Left colon (tissue), 2 donors: ENCODE measurements around the gene PDE9A. TPM values are rescaled to one million over a fixed set of nuclear protein-coding genes. Genes with fewer than 3 reads are reported as not detected.
"Not testable (repeated sequence)": the region's sequence is repeated elsewhere in the genome, so short reads cannot be mapped to it uniquely, and the experiment has no call there.

ENCODE experiments used
- ATAC-seq: fragments of 200-7000 bp; cut with Tn5 transposase; one replicate; pipeline ENCODE4 v1.9.1; 2020; ENCODE audit warnings: mild to moderate bottlenecking, moderate library complexity
- DNase-seq, 2 donors: peaks; one replicate each; pipeline ENCODE4 v3.0.0-alpha.2; 2020
- intact Hi-C, 2 donors: fragments of 100-400 bp; cut with DNase I in 1 of 2; cut with micrococcal nuclease in 1 of 2; formaldehyde crosslinking; loops; one replicate each; pipeline versions ENCODE4 v1.11.2 to v1.14.0; 2022; cut with DNase I, micrococcal nuclease
- total RNA-seq, 2 donors: library from RNA; stranded (reverse); fragmentation: NEBNext Ultra II Directional; extraction: Animal tissue kit (Norgen Biotek cat#: 25700); gene quantifications; one replicate each; pipeline ENCODE4 v1.2.1, GENCODE V29; 2021
- donor health status: DM: no; HTN: no; CAD: no.
- donor health status: DM: yes; HTN: yes; CAD: no.

Gene PDE9A
- total RNA-seq, 2 donors from 2014 or later, result 117 to 236 TPM

DNA sequence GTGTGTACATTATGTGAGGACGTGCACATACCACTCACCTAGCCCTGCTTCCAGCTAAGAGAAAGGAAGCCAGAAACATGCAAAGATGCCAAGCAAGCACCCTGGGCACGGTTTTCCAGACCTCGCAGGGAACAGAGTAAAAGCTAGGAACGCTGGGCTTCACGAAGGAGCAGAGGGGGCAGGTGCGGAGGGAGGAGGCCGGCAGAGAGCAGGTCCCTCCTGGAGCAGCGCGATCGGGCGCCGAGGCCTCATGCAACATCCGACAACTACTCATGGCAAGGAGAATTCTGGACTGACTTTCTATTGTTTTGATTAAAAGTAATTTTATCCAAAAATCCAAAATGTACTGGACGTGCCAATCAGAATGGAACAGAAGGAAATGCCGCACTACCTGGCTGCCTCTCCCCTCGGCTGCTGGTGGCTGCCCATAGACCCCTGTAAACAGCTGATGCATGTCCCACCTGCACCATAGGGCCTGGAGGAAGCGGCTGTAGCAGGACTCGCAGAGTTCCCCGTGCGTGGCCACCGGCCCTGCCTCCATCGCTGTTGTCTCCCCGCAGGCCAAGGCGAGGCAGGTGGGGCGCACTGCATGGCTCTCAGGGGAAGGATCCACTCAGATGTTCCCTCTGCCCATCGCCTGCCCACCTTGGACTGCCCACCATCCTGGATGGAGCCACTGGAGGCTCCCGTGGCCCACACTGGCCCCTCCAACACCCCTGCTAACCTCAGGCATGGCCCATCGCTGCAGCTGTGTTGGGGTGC, 132.4 kb downstream of the PDE9A start:
- ATAC-seq (no peak), DNase-seq (no peak)
- intact Hi-C loops, result no loop called here

DNA sequence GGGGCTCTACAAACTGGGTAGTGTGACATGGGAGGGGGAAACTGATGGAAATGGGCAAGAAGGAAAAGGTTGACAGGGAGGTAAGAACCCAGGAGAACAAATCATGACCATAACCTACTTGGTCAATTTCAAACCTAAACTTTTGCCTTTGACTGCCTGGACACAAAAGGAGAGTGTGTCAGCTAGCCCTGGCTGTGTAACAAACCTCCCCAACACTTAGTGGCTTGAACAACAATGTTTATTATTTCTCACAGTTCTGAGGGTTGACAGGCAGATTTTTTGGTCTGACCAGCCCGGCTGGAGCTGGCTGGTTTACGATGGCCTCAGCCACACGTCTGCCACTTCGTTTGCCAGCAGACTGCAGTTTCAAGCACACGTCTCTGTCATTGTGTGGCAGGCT, 133.5 kb downstream of the PDE9A start:
- DNase-seq, result no peak
- no peak for ATAC-seq
- intact Hi-C loops, result no loop called here

- ATAC-seq (no peak), DNase-seq (no peak)
- intact Hi-C loops, result no loop called here
Measured at GRCh38 chr21:42787613-42788012, 134.2 kb downstream of the PDE9A start.

DNA sequence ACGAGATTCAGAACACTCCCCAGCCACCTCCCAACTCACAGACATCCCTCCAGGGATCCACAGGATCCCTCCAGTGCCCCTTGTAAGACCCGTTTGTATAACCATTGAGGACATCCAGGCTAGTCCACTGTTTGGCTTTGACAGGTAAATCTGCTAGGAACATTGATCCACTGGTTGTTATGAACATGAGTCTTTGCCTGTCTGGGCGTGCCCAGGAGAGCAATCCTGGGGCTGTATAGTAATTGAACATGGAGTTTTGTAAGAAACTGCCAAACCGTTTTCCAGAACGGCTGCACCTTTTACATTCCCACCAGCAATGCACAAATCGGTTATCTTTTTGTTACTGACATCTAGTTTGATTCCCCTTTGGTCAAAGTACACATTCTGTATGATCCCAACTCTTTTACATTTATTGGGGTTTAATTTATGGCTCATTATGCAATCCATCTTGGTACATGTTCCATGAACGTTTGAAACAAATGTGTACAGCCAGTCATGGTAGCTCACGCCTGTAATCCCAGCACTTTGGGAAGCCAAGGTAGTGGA, 137.2 kb downstream of the PDE9A start:
- intact Hi-C loops, result no loop called here
- DNase-seq (no peak), ATAC-seq (peak; percentile 90)

- ATAC-seq (no peak), DNase-seq (no peak)
- intact Hi-C loops, result no loop called here
Measured at GRCh38 chr21:42793774-42794173, 140.4 kb downstream of the PDE9A start.

- ATAC-seq, result no peak
- DNase-seq, result no peak
- intact Hi-C loops, result no loop called here
Measured at GRCh38 chr21:42794551-42794950, 141.1 kb downstream of the PDE9A start.

DNA sequence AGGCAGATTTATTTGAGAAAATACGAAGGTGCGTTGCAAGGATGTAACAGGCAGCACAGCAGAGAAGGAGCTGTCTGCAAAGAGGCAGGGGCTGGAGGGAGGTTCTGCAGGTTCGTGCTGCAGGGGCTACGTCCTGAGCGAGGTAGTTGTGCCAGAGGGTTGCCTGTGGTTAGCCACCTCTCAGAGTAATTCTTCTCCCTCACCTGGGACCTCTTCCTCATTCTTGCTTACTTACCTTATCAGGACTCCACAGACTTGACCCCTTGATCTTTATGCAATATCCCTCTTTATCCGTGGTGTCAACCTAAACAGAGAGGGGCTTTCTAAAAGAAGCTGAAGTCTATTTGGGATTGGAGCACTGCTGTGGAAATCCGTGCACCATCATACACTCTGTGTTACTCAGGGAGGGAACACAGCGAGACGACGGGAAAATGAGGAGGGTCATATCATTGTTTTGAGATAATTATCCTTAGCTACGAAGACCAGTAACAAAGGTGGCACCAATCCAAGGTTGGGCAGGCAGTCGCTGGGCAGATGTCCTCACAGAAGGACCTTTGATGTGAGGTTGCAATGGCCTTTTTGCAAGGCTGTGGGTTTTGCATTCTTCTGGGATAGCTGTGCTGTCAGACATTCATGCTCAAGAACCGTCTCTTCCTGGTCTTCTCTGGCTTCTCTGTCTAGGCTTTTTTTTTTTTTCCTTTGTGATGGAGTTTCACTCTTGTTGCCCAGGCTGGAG, 143.1 kb downstream of the PDE9A start:
- peak; percentile 24 for ATAC-seq
- no peak for DNase-seq

DNA sequence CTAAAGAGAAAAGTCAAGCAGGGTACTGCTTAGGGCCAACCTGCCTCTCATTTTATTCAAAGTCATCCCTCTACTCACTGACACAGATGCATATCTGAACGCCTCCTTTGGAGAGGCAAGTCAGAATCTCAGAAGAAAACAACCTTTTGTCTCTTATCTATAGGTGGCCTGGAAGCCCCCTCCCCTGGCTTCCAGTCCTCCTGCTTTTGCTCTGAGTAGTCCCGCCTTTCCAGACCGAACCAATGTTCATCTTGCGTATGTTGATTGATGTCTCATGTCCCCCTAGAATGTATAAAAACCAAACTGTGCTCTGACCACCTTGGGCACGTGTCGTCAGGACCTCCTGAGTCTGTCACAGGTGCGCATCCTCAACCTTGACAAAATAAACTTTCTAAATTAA, 144.1 kb downstream of the PDE9A start:
- intact Hi-C loops, result no loop called here
- DNase-seq (no peak), ATAC-seq (no peak)

More for the DNA sequence above, 143.1 kb downstream of the PDE9A start:
- intact Hi-C loops, result no loop called here

GRCh38 chr21:42798106-42798505, 144.7 kb downstream of the PDE9A start:
- intact Hi-C loops, result no loop called here
- DNase-seq, result no peak
- no peak for ATAC-seq

- DNase-seq (no peak), ATAC-seq (peak; percentile 92)
- intact Hi-C loops, result no loop called here
Measured at GRCh38 chr21:42799516-42799915, 146.1 kb downstream of the PDE9A start.

- ATAC-seq (peak; percentile 47), DNase-seq (no peak)
- intact Hi-C loops, result no loop called here
Measured at GRCh38 chr21:42799948-42800347, 146.5 kb downstream of the PDE9A start.

DNA sequence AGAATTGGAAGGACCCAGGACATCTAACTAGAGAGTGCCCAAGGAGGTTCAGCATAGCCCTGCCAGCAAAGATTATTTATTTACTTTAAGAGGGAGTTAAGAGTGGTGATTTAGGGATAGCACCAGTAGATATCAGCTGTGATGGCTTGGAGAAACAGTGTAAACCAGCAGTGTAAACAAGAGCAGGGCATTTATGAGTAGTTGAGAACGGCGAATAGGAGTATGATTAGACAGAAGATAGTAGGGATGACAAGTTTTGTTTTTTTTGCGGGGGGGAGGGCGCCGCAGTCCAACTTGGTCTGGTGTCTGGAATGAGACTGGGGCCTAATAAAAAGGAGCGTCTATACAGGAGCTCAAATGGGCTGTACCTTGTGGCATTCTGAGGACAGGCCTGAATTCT, 148.2 kb downstream of the PDE9A start:
- DNase-seq, result not testable (repeated sequence)

DNA sequence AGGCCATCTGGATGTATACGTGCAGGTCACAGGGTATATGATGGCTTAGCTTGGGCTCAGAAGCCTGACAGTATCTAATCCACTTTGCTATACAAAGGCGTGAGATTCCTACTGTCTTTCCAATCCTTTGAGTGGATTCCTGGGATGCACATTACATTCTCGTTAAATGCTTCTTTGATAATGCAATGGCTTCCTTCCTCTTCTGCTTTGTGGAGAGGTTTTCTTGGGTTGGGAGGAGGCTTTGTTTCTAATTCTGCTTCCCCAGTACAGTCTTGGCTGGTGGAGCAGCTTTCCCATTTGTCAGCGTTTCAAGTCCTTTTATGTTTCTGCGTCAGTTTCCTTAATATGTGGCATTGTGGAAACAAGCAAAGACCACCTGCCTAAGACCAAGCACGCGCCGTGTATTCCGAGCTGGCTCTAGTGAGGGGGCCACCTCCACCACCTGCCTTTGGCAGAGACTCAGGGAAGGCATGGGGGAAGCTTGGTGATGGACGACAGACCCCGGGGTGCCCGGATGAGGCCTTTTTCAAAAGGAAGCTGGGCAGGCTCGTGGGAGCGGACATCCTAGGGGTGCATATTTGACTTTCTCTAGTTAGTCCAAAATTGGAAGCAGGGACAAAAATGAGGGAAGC, 153.2 kb downstream of the PDE9A start:
- no peak for ATAC-seq
- intact Hi-C loops, result no loop called here
- no peak for DNase-seq

More for the DNA sequence above, 148.2 kb downstream of the PDE9A start:
- ATAC-seq, intact Hi-C loops: not testable (repeated sequence)

GRCh38 chr21:42807293-42807895, 154.0 kb downstream of the PDE9A start:
- intact Hi-C loops, ATAC-seq, DNase-seq: not testable (repeated sequence)

DNA sequence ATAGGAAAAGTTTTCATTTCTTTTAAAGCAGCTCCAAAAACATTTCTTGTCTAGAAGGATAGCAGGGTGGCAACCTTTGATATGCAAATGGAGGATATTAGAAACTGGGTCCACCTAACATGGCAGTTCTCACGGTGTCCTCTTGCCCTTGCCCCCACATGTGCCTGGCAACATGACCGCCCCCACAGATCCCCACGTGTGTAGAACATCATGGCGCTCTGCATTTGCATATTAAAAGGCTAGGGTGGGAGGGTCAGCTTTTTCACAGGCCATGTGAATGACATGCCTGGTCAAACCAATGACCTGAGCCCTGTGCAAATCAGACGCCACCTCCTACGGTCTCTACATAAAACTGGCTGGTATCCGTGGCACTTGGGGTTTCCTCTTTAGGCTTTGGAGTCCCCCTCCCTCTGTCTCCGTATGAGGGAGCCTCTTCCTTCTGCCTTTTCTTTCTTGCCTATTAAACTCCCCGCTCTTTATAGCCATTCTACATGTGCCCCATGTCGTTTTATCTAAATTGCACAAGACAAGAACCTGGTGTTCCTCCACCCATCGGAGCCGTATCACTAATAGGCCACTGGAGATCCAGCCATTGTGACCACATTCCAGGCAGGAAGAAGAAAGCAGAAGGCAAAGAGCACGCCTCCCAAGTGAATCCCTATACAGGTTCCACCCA, 154.7 kb downstream of the PDE9A start:
- intact Hi-C loops, result no loop called here
- ATAC-seq (no peak), DNase-seq (no peak)

DNA sequence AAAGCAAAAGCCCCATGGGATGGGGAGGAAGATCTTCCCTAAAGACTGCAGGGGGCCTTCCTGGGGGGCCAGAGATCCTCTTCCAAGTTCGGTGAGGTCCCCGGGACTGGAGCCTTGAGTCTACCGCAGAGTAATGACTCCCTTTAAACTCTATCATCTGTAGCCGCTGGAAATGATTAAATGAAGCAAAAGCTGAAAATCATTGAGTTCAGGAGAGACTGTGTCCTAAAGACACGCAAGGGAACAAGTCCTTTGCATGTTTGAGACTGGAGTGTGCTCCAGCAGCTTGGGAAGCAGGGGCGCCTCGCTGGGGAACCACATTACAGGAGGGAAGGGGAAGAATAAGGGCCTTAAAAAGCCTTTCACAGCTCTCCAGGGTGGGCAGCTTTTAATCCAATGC, 155.8 kb downstream of the PDE9A start:
- ATAC-seq (no peak), DNase-seq (no peak)
- intact Hi-C loops, result no loop called here

DNA sequence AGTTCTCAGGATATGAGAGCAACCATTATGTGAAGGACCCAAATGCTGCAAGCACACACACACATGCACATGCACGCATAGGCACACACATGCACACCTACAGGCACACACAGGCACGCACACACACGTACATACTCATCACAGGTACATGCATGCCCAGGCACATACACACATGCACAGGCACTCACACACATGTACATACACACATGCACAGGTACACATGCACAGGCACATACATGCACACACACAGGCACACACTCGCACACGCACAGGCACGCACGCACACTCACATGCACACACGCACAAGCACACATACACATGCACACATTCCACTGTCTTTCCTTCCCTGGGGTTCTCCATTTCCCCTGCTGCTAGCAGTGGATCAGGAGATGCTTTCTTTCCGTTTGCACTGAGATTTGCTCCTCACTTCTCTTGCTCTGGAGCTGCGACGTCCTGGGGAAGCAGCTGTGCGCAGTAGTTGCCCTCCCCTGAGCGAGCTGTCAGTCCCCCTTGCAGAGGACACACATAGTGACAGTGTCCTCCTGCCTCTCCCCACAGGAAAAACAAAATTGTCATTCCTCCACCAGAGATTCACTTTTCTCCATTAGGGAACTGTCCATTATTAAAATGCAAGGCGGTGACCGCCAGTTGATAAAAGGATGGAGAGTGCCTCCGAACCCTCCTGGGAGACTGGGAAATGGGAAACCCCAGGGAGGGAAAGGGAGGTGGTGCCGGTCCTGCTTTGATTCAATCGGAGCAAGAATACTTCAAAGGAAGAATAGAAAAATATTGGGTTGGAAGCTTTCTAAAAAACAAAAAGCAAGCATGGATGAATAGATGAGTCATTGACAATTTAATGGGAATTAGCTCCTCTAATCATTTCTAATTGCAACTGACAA, 156.4 kb downstream of the PDE9A start:
- ATAC-seq (no peak), DNase-seq (no peak)
- intact Hi-C loops, result no loop called here

DNA sequence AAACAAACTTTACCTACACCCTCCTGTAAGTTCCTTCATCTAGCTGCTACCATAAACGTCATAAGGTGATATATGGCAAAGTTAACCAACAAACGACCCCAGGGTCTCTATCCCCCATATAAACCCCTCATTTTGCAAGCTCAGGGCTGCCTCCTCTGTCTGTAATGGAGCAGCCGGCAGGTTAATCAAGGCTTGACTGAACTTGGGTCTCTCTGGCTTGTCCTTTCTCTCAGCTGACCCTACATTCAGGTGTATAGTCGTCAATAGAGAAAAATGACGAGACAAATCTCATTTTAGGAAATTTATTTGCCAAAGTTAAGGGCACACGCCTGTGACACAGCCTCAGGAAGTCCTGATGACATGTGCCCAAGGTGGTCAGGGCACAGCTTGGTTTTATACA, 158.5 kb downstream of the PDE9A start:
- DNase-seq (no peak), ATAC-seq (peak; percentile 22)
- intact Hi-C loops, result no loop called here
